Keratinocyte (primary cell): Measurements from ENCODE around the gene CD72. TPM values are rescaled to one million over a fixed set of nuclear protein-coding genes. Genes with fewer than 3 reads are reported as not detected.

Experiments
- DNase-seq: peaks from one replicate; pipeline ENCODE4 v3.0.0-alpha.2; 2011; ENCODE audit warnings: low read depth, missing footprints, low spot score
- FAIRE-seq: peaks from 2 replicates; lab custom pipeline; 2011; peaks lifted over from hg19 to GRCh38; lab: Jason Lieb, UNC
- H2AFZ ChIP-seq: 2 replicates; pipeline ENCODE4 v1.6.0; 2012; ENCODE audit warnings: low read length, control low read depth, inconsistent platforms; ENCODE audit not compliant: control insufficient read depth
- H3K27ac ChIP-seq: 2 replicates; pipeline ENCODE4 v1.5.1; 2011; ENCODE audit warnings: low read length; ENCODE audit not compliant: control insufficient read depth, insufficient read depth
- H3K27me3 ChIP-seq: 3 replicates; pipeline ENCODE4 v1.6.0; 2011; ENCODE audit warnings: low read length; ENCODE audit not compliant: control insufficient read depth, insufficient read depth; ENCODE audit errors: extremely low read depth
- H3K36me3 ChIP-seq, 2 experiments: 2 replicates in 1 of 2; 3 replicates in 1 of 2; pipeline ENCODE4 v1.5.1; 2011; ENCODE audit warnings: low read length in 2 of 2, mild to moderate bottlenecking in 1 of 2; ENCODE audit not compliant: control insufficient read depth in 2 of 2, insufficient read depth in 2 of 2; ENCODE audit errors: extremely low read depth in 1 of 2
- H3K4me1 ChIP-seq: 3 replicates; pipeline ENCODE4 v1.5.1; 2011; ENCODE audit warnings: low read length; ENCODE audit not compliant: control insufficient read depth, insufficient read depth; ENCODE audit errors: extremely low read depth
- H3K4me2 ChIP-seq: 3 replicates; pipeline ENCODE4 v1.6.0; 2011; ENCODE audit warnings: low read depth, low read length; ENCODE audit not compliant: control insufficient read depth, insufficient read depth; ENCODE audit errors: extremely low read depth
- H3K4me3 ChIP-seq, 3 experiments: fragments of 200-600 bp in 1 of 3; sonication (generic) in 1 of 3; 2 replicates in 2 of 3; 3 replicates in 1 of 3; pipeline ENCODE4 v1.5.1; 2011 to 2016; ENCODE audit warnings: low read length in 3 of 3, mild to moderate bottlenecking in 3 of 3, control low read depth in 2 of 3, inconsistent platforms in 1 of 3, low read depth in 1 of 3, mixed read lengths in 1 of 3, mixed run types in 1 of 3, moderate library complexity in 1 of 3; ENCODE audit not compliant: control insufficient read depth in 2 of 3, insufficient read depth in 2 of 3; ENCODE audit errors: extremely low read depth in 1 of 3
- H3K79me2 ChIP-seq: 2 replicates; pipeline ENCODE4 v1.6.0; 2012; ENCODE audit warnings: low read length; ENCODE audit not compliant: control insufficient read depth, insufficient read depth
- H3K9ac ChIP-seq: 3 replicates; pipeline ENCODE4 v1.6.0; 2011; ENCODE audit warnings: low read length; ENCODE audit not compliant: control insufficient read depth, insufficient read depth; ENCODE audit errors: extremely low read depth
- H3K9me1 ChIP-seq: 3 replicates; pipeline ENCODE4 v1.6.0; 2011; ENCODE audit warnings: low read length; ENCODE audit not compliant: control insufficient read depth, insufficient read depth; ENCODE audit errors: extremely low read depth
- H3K9me3 ChIP-seq: 2 replicates; pipeline ENCODE4 v1.5.1; 2012; ENCODE audit warnings: low read depth, low read length; ENCODE audit not compliant: control insufficient read depth
- H4K20me1 ChIP-seq: 3 replicates; pipeline ENCODE4 v1.6.0; 2011; ENCODE audit warnings: low read length; ENCODE audit not compliant: control insufficient read depth, insufficient read depth; ENCODE audit errors: extremely low read depth
- CTCF ChIP-seq, 3 experiments: IDR thresholded peaks in 1 of 3; conservative IDR thresholded peaks in 1 of 3; optimal IDR thresholded peaks in 1 of 3; 2 replicates in 2 of 3; 3 replicates in 1 of 3; pipeline versions ENCODE3 to v1.5.1; 2011; ENCODE audit warnings: low read length in 3 of 3, mild to moderate bottlenecking in 3 of 3, moderate library complexity in 2 of 3, control low read depth in 1 of 3, inconsistent platforms in 1 of 3; ENCODE audit not compliant: insufficient read depth in 2 of 3; ENCODE audit errors: extremely low read depth in 1 of 3
- EZH2 ChIP-seq: IDR thresholded peaks from one replicate; pipeline ENCODE4 v1.6.1; 2012; ENCODE audit warnings: inconsistent platforms, mild to moderate bottlenecking, low read length, moderate library complexity
- dilution Hi-C: fragments of 300-500 bp; cut with MboI; formaldehyde crosslinking; loops from one replicate; pipeline ENCODE4 v1.7.0; 2020; ENCODE audit warnings: low sequenced_read_pairs; ENCODE audit not compliant: extremely low pct_ligation_motif_present
- polyA plus RNA-seq, 5 experiments: library from polyadenylated mRNA; depleted of rRNA in 3 of 5; stranded (reverse) in 3 of 5; stranded (forward) in 1 of 5; unstranded in 1 of 5; fragments of >200 nt; gene quantifications; 1 replicate in 1 of 5; 2 replicates in 3 of 5; 3 replicates in 1 of 5; pipeline versions ENCODE4 v1.2.1 to v1.2.3, GENCODE V29; 2011 to 2012; ENCODE audit warnings: missing spikeins in 2 of 5, low read depth in 1 of 5, low replicate concordance in 1 of 5

CD72 gene
- polyA plus RNA-seq, 1 donor (not counting 4 experiments of a cell fraction or from before 2014, with no cell fraction given), result 0.66 TPM

- peak within 1 kb of the TSS; percentile 92 for H3K27ac ChIP-seq
- FAIRE-seq (no peak), DNase-seq (peak; percentile 99)
- TF ChIP-seq EZH2, result no peak
- TF ChIP-seq CTCF (optimal IDR thresholded peaks at IDR 0.05 in 1 of 3, IDR thresholded peaks at IDR 0.05 in 1 of 3, conservative IDR thresholded peaks at IDR 0.05 in 1 of 3; ENCODE audit: extremely low read depth in 1 of 3, insufficient read depth in 2 of 3, low read length in 3 of 3), result peak in 2 of 3 experiments; percentile 19 to 22
- no peaks in the 10 kb centered on the region for H4K20me1 ChIP-seq
- peak within 1 kb of the TSS; percentile 82 for H3K9ac ChIP-seq
- H3K79me2 ChIP-seq, result peaks cover 2% of the 10 kb centered on the region
- H3K9me1 ChIP-seq, result no peaks in the 10 kb centered on the region
- H3K9me3 ChIP-seq, result no peaks in the 10 kb centered on the region
- peak within 1 kb of the TSS; percentile 90 for H2AFZ ChIP-seq
- peaks cover 13% of the 10 kb centered on the region for H3K4me1 ChIP-seq
- H3K4me2 ChIP-seq, result peak within 1 kb of the TSS; percentile 87
- H3K36me3 ChIP-seq, result peaks cover 1 to 10% of the 10 kb centered on the region in 2 experiments
- dilution Hi-C loops, result no loop called here
- peak within 1 kb of the TSS; percentile 73 to 84 (median 81) for H3K4me3 ChIP-seq
- peaks cover 3% of the 10 kb centered on the region for H3K27me3 ChIP-seq
Measured at GRCh38 chr9:35657546-35658136, 39.4 kb upstream of the CD72 start, which contains the start of gene RMRP. RMRP (minus strand) TSS chr9:35658019.

GRCh38 chr9:35656831-35657545 is 38.8 kb upstream of the CD72 start:
- dilution Hi-C loops, result no loop called here

More at GRCh38 chr9:35656831-35657545, 38.8 kb upstream of the CD72 start:
- Histone ChIP-seq H3K36me3 (peaks cover 1 to 5% of the 10 kb centered on the region in 2 experiments), H3K9me3 (no peaks in the 10 kb centered on the region), H3K27me3 (peaks cover 3% of the 10 kb centered on the region), H3K4me2 (peak overlapping the region; percentile 87), H3K9ac (peak overlapping the region; percentile 82), H4K20me1 (no peaks in the 10 kb centered on the region), H3K9me1 (no peaks in the 10 kb centered on the region), H3K4me1 (peaks cover 13% of the 10 kb centered on the region), H3K79me2 (peaks cover 2% of the 10 kb centered on the region), H3K4me3 (peak overlapping the region; percentile 2 to 67 (median 37)), H2AFZ (peak overlapping the region; percentile 90), H3K27ac (peak overlapping the region; percentile 59)
- FAIRE-seq, result no peak
- DNase-seq, result no peak
- TF ChIP-seq CTCF (optimal IDR thresholded peaks at IDR 0.05 in 1 of 3, IDR thresholded peaks at IDR 0.05 in 1 of 3, conservative IDR thresholded peaks at IDR 0.05 in 1 of 3; ENCODE audit: extremely low read depth in 1 of 3, insufficient read depth in 2 of 3, low read length in 3 of 3), result no peak
- TF ChIP-seq EZH2, result no peak
